ENCODE data around the gene AOC2. TPM values are rescaled to one million over a fixed set of nuclear protein-coding genes. Genes with fewer than 3 reads are reported as not detected.
"Not testable (repeated sequence)": the region's sequence is repeated elsewhere in the genome, so short reads cannot be mapped to it uniquely, and the experiment has no call there.

AOC2 gene
- total RNA-seq, 1 donor = 1.3 TPM

DNA sequence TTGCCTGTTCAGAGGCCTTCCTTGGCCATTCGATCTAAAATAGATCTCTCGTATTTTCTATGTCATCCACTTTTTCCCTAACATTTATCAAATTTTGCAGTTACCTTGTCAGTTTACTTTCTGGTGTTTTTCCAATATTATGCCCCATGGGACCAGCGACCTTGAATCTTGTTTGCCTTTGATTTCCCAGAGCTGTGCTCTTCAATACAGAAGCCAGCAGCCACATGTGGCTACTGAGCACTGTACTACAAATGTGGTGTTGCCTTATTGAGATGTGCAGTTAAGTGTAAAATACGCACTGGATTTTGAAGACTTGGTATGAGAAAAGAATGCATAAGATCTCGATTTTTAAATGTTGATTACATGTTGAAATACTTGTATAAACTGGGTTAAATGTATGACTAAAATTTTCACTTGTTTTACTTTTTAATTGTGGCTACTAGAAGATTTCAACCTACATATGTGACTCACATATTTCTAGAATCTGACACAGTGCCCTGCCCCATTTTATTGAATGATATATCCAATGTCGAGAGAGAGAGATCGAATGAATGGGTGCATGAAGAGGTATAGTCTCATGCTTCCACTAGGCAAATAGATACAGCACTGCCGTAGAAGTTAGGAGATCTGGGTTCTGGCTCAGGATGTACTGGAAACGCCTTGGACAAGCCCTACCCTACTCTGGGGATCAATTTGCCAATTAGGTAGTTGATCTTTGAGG is 12.0 kb upstream of the AOC2 start:
- DNase-seq (ENCODE audit: low read depth in 2 of 3, low spot score in 2 of 3) = no peak

DNA sequence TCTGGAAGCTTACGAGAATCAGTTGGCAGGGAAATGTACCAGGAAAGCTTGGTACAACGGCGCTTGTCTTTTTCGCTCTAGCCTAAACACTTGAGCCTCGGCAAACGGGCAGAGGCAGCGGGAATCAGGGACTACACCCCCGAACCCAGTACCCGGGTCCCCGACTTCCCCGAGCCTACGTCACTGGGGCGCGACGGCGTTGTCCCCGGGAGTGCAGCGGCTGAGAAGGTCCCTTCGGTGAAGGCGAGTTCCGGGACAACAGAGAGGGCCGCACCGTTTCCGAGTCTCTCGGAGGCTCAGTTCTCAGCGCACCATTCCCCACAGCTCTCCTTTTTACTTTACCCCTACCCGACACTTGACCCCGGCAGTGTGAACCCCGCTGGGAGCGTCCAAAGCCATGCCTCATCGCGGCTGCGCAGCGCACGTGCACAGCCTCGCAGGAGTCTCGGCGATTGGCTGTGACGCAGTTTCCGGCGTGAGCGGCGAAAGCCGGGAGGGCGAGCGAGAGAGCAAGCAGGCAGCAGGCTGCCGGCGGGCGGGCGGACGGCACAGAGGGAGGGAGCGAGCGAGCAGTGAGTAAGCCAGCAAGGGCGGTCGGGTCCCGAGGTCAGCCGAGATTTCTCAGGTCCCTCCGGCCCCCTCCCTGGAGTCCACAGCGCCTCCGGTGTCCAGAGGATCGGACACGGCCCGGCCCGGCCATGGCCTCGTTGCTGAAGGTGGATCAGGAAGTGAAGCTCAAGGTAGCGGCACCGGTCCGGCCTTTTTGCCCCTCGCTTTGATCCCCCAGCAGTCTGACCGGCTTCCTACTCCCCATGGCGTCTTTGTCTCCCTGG is 11.2 kb upstream of the AOC2 start, which contains the start of gene PSME3:
PSME3 (plus strand) TSS at position 464 of the 833 bp plus-strand sequence; CDS start at position 699, 235 bp downstream.
- peak; percentile 77 to 92 (median 88) for DNase-seq (ENCODE audit: low read depth in 2 of 3, low spot score in 2 of 3)

DNA sequence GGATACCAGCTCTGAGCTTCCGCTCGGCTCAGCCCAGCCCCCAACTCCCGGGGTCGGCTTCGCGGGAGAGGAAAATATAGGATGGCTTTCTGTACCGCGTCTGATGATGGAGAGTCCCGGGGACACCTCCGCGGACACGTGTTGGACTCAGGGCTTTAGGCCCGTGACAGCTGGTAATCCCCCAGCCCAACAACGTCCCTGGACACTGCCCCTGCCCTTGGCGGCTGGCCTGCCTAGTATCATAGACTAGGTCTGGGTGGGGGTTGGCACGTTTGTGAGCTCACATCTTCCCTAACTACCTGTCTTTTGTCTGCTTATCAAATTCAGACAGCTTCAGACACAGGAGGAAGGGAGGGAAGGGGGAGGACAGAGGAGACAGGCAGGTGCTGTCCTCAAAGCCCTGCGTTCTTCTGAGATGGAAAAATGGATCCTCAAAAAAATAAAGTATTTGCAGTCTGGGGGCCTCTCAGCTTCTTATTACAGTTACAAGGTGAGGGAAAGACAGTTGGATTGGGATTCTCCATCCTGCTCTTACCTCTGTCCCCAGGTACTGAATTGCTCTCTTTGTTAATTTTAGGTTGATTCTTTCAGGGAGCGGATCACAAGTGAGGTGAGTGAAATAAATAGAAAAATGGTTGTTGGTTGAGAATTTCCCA is 10.5 kb upstream of the AOC2 start:
- DNase-seq (ENCODE audit: low read depth in 2 of 3, low spot score in 2 of 3) = peak in 1 of 3 donors; percentile 6

DNA sequence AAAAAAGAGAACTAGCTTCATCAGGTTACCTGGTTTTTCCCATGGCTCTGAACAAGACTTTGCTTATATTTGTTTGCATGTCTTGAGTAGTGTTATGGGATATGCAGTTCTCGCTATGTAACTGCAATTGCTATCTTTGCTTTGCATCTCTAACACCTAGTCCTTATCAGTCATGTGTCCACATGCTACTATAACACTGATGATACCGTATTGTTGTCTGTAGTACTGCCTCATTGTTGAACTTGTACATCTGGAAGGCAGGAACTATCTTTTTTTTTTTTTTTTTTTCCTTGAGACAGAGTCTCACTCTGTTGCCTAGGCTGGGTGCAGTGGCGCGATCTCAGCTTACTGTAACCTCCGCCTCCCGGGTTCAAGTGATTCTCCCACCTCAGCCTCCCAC is 8.6 kb upstream of the AOC2 start:
- DNase-seq (ENCODE audit: low read depth in 2 of 3, low spot score in 2 of 3) = no peak

DNA sequence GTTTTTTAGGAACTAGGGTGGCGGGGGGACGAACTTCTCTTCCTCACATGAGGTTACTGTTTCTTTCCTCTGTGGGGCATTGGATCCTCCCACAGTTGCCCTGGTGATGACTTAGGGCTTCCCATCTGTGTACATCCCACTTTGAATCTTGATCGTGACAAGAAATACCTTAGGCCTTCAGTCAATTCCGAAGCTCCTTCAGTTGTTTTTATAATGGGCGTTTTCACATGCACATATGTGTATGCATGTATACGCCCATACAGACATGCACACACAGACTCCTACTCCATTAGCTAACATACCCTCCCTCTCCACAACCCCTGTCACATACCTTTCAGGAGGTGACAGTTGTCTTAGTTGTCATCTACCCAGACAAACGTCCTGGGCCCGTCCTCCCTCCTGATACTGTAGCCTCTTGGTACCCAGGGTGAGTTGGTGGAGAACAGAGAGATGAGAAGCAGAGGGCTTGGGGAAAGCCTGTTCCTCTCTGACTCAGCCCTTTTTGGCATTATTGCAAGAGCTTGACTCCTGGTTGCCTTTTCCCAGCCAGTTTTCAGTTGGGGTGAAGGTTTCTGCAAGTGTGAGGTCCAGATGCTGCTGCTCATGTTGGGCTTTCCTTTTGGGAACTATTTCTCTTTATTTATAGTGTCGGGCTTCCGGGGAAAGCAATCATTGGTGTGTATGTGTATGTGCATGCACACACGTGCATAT is 2.2 kb upstream of the AOC2 start:
- DNase-seq (ENCODE audit: low read depth in 2 of 3, low spot score in 2 of 3) = no peak

DNA sequence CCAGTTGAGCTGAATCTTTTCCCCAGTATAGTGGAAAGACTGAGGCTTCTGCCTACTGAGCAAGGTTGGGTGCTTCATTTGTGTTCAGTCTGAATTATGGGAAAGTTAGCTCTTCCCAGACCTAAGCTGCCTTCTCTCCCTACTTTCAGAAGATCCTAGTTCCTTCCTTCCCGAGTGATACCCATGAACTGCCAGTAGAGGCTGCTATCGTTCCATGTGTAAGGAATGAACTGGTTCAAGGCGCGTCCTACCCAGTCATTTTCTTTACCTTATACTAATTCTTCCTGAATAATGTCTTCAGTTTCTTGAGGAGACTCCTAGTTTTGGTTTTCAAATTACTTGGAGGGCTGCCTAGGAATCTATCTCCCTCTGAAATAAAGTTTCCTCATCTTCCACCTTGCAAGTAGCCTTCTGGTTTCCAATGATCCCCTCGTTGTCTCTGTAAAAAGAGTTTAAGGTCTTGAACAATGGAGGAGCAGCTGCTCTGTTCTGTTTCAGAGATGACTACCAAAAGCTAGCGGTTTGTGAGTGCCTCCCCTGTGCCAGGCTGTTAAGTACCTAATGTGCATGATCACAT is 934 bp upstream of the AOC2 start:
- peak in 2 of 3 donors; percentile 37 to 75 for DNase-seq (ENCODE audit: low read depth in 2 of 3, low spot score in 2 of 3)

DNA sequence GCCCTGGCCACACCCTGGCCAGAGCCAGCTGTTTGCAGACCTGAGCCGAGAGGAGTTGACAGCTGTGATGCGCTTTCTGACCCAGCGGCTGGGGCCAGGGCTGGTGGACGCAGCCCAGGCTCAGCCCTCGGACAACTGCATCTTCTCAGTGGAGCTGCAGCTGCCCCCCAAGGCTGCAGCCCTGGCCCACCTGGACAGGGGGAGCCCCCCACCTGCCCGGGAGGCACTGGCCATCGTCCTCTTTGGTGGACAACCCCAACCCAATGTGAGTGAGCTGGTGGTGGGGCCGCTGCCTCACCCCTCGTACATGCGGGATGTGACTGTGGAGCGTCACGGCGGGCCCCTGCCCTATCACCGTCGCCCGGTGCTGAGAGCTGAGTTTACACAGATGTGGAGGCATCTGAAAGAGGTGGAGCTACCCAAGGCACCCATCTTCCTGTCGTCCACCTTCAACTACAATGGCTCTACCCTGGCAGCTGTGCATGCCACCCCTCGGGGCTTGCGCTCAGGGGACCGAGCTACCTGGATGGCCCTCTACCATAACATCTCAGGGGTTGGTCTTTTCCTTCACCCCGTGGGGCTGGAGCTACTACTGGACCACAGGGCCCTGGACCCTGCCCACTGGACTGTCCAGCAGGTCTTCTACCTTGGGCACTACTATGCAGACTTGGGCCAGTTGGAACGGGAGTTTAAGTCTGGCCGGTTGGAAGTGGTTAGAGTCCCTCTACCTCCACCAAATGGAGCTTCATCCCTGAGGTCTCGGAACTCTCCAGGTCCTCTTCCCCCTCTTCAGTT is 578 bp downstream of the AOC2 start:
- no peak for DNase-seq (ENCODE audit: low read depth in 2 of 3, low spot score in 2 of 3)

DNA sequence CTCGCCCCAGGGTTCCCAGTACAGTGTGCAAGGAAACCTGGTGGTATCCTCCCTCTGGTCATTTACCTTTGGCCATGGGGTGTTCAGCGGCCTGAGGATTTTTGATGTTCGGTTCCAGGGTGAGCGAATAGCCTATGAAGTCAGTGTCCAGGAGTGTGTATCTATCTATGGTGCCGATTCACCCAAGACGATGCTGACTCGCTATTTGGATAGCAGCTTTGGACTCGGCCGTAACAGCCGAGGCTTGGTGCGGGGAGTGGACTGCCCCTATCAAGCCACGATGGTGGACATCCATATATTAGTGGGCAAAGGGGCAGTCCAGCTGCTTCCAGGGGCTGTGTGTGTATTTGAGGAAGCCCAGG is 1.2 kb downstream of the AOC2 start:
- DNase-seq (ENCODE audit: low read depth in 2 of 3, low spot score in 2 of 3) = no peak

DNA sequence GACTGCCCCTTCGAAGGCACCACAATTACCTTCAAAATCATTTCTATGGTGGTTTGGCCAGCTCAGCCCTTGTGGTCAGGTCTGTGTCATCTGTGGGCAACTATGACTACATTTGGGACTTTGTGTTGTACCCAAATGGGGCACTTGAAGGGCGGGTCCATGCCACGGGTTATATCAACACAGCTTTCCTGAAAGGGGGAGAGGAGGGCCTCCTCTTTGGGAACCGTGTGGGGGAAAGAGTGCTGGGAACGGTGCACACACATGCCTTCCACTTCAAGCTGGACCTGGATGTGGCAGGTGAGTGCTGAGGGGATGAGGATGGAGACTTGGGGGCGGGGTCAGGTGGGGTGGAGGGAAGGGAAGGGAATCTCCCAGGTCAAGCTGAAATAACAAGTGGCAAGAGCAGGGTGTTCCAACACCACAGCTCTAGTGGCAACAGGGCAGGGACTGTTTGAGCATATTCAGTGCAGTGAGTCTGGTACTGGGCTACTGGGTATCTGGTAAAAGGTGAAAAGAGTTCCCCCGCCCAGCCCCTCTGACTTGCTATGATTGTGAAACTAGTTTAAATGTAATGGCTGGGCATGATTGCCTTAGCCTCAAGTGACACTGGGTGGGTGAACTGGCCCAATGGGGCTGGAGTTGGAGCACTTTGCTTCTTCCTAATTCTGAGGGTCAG is 1.7 kb downstream of the AOC2 start:
- DNase-seq (ENCODE audit: low read depth in 2 of 3, low spot score in 2 of 3) = no peak

DNA sequence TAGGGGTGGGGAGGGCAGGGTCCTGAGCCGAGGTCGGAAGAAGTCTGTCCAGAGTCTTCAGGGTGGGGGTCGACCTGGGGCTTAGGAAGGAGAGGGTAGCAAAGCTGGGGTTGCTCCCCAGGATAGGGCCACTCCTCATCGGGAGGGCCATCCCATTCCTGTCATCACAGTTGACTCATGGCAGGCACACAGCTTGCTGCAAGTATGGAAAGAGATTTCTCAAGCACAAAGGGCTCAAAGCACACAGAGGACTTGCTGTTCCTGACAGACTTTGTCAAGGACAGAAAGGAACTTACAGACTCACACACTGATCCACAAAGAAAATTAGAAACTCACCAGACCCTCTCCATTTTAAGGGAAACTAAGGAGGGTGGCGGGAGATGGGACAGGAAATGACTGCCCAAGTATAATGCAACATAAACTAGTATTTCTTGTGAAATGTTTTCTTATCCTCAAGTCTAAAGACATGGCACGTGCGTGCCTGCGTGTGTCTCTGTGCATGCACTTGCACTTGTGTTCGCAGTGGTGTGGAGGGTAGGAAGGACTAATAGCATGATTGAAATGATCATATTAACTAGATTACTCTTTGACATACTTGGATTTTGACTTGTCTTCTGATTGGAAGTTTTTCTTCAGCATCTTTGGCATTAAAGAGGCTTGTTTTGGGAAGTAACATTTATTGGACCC is 2.4 kb downstream of the AOC2 start:
- DNase-seq (ENCODE audit: low read depth in 2 of 3, low spot score in 2 of 3) = no peak

DNA sequence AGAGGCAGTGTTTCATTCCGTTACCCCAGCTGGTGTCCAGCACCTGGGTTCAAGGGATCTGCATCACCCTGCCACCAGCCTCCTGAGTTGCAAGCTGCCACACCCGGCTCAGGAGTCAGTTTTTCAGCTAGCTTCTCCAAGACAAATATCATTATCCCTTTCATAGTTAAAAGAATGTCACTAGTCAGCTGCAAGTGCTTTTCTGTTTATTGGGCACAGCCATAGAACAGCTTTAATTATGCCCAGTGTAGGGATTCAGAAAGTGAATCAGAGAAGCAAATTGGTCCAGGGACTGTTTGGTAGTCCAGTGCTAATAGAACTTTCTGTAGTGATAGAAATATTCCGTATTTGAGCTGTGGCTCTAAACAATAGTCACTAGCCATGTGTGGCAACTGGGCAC is 3.7 kb downstream of the AOC2 start:
- no peak for DNase-seq (ENCODE audit: low read depth in 2 of 3, low spot score in 2 of 3)

DNA sequence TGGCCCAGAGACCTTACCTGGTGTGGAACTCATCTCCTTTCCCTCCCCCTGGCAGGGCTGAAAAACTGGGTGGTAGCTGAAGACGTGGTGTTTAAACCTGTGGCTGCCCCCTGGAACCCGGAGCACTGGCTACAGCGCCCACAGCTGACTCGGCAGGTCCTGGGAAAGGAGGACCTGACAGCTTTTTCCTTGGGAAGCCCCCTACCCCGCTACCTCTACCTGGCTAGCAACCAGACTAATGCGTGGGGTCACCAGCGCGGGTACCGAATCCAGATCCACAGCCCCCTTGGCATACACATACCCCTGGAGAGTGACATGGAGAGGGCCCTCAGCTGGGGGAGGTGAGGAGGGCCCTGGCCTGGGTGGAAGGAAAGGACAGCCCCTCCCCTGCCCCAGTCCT is 4.7 kb downstream of the AOC2 start:
- DNase-seq (ENCODE audit: low read depth in 2 of 3, low spot score in 2 of 3) = no peak

DNA sequence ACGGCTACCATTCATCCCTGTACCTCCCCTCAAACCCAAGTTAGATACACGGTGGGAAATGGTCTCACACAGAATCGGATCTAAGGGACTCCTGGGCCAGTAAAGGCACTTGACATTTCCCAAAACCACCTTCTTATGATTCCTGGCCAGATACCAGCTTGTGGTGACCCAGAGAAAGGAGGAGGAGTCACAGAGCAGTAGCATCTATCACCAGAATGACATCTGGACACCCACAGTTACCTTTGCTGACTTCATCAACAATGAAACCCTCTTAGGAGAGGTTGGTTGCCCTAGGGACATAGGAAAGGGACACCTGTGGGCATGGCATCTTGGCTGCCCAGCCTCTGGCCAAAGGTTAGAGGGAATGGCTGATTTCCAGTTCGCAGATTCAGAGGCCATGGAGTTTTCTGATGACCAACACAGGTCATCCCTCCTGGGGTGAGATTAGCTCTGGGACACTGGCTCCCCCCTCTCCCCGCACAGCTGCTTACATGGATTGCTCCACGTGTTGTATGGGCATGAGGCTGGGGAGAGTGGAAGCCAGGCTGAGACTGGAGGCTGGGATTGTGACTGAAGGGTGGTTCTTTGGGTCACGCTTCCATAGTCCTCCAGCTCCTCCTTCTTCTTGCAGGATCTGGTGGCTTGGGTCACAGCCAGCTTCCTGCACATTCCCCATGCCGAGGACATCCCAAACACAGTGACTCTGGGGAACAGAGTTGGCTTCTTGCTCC is 5.2 kb downstream of the AOC2 start:
- no peak for DNase-seq (ENCODE audit: low read depth in 2 of 3, low spot score in 2 of 3)

DNA sequence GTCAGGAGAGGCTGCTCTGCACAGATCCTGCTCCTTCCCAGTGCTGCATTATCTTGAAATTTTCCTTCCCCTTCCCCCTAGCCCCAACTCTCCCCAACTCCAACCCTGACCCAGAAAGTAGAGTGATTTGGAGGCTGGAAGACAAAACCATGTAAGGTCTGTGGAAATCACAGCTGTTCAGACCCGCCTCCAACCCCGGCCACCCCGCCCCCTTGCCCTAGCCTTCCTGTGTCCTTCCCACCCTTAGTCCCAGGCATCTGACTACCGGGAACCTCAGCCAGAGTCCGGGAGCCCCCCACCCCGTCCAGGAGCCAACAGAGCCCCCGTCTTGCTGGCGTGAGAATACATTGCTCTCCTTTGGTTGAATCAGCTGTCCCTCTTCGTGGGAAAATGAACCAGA is 6.6 kb downstream of the AOC2 start, which contains the start of gene AOC3:
AOC3 (plus strand) TSS at position 246 of the 400 bp plus-strand sequence; CDS start at position 391, 145 bp downstream.
- no peak for DNase-seq (ENCODE audit: low read depth in 2 of 3, low spot score in 2 of 3)

DNA sequence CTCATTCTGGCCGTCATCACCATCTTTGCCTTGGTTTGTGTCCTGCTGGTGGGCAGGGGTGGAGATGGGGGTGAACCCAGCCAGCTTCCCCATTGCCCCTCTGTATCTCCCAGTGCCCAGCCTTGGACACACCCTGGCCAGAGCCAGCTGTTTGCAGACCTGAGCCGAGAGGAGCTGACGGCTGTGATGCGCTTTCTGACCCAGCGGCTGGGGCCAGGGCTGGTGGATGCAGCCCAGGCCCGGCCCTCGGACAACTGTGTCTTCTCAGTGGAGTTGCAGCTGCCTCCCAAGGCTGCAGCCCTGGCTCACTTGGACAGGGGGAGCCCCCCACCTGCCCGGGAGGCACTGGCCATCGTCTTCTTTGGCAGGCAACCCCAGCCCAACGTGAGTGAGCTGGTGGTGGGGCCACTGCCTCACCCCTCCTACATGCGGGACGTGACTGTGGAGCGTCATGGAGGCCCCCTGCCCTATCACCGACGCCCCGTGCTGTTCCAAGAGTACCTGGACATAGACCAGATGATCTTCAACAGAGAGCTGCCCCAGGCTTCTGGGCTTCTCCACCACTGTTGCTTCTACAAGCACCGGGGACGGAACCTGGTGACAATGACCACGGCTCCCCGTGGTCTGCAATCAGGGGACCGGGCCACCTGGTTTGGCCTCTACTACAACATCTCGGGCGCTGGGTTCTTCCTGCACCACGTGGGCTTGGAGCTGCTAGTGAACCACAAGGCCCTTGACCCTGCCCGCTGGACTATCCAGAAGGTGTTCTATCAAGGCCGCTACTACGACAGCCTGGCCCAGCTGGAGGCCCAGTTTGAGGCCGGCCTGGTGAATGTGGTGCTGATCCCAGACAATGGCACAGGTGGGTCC is 7.2 kb downstream of the AOC2 start:
- DNase-seq (ENCODE audit: low read depth in 2 of 3, low spot score in 2 of 3) = not testable (repeated sequence)

DNA sequence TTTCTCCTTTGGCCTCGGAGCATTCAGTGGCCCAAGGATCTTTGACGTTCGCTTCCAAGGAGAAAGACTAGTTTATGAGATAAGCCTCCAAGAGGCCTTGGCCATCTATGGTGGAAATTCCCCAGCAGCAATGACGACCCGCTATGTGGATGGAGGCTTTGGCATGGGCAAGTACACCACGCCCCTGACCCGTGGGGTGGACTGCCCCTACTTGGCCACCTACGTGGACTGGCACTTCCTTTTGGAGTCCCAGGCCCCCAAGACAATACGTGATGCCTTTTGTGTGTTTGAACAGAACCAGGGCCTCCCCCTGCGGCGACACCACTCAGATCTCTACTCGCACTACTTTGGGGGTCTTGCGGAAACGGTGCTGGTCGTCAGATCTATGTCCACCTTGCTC is 8.0 kb downstream of the AOC2 start:
- no peak for DNase-seq (ENCODE audit: low read depth in 2 of 3, low spot score in 2 of 3)

DNA sequence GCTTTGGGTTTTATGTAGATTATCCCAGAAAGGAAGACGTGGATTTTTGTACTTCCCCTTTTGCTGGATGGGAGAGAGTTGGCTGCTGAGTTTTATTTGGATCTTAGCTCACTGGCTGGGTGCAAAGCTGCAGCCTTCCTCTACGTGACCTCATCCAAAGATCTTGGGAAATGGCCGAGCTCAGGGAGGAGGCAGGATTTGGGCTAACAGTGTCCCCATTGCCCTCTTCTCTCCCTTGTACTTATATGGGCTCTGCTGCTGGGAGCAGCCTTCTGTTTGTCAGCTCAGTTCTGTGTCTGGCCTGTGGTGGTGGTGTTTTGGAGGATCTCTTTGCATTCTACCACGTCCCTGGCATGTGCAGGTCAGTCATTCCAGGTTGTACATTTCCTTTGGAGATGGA is 8.6 kb downstream of the AOC2 start:
- DNase-seq (ENCODE audit: low read depth in 2 of 3, low spot score in 2 of 3) = no peak
